ENCODE data around the gene CRNN. TPM values are rescaled to one million over a fixed set of nuclear protein-coding genes. Genes with fewer than 3 reads are reported as not detected.

Gene CRNN
- total and polyA plus RNA-seq, 10 of the 15 experiments (the other 5 are each of a cell fraction or from before 2014, with no cell fraction given), result not detected

- no peak for TF ChIP-seq BMI1 (IDR thresholded peaks at IDR 0.05; ENCODE audit: borderline replicate concordance)
Observed at GRCh38 chr1:152426731-152427130, 12.7 kb upstream of the CRNN start (continued).

- SMC1A ChIA-PET (ENCODE audit: uncharacterized antibody, unreplicated experiment), result no interaction called here
- Histone ChIP-seq H3K27ac (ENCODE audit: control insufficient read depth, insufficient read depth) (no peak overlapping the region), H2AFZ (ENCODE audit: control insufficient read depth, low read depth, low read length) (no peak overlapping the region), H4K20me1 (ENCODE audit: control insufficient read depth, insufficient read depth) (no peaks in the 10 kb centered on the region), H3K9me3 (replicated peaks; ENCODE audit: control insufficient read depth, insufficient read depth, low read length) (no peaks in the 10 kb centered on the region; the same call in 2 of the 3 replicates), H3K27me3 (replicated peaks in 1 of 2; ENCODE audit: control insufficient read depth in 2 of 2, insufficient read depth in 2 of 2, low read length in 1 of 2) (no peaks in the 10 kb centered on the region), H3K4me1 (ENCODE audit: control insufficient read depth, insufficient read depth, low read length) (no peaks in the 10 kb centered on the region), H3K4me3 (no peak overlapping the region), H3K36me3 (ENCODE audit: control insufficient read depth in 2 of 2, insufficient read depth in 2 of 2, low read length in 1 of 2) (no peaks in the 10 kb centered on the region), H3K4me2 (ENCODE audit: control insufficient read depth, insufficient read depth) (no peak overlapping the region), H3K79me2 (ENCODE audit: control insufficient read depth, insufficient read depth, low read length) (no peaks in the 10 kb centered on the region), H3K9ac (ENCODE audit: control insufficient read depth, insufficient read depth, low read length) (no peak overlapping the region)
- no TSS peak for BruUV-seq (replicated peaks)
- 0% methylated on average over 1 of the region's 1 CpG for WGBS (ENCODE audit: insufficient coverage, insufficient replicate concordance, low lambda C conversion rate, missing lambda C conversion rate)
- in situ Hi-C loops (cut with MboI), result no loop called here
- RAD21 ChIA-PET (ENCODE audit: unreplicated experiment), result no interaction called here
- intact Hi-C loops (cut with micrococcal nuclease; ENCODE audit: unreplicated experiment), result no loop called here
- DNase-seq (ENCODE audit: low read depth, low spot score) (no peak), ATAC-seq (no peak), FAIRE-seq (no peak)
- CTCF ChIA-PET, result interaction anchor here (1.2 kb wide), 1 partner anchor 17 kb away, joined by 3 read pairs; no protein-coding TSS in a partner anchor
- POLR2A ChIA-PET, result no interaction called here
- TF ChIP-seq RELB (IDR thresholded peaks at IDR 0.05; ENCODE audit: low read depth), result no peak
- TF ChIP-seq SIN3A (IDR thresholded peaks at IDR 0.05; ENCODE audit: low read depth, low read length), result no peak
- no peak for TF ChIP-seq POLR2AphosphoS2 (IDR thresholded peaks at IDR 0.05; ENCODE audit: low read depth, low read length)
- no peak for TF ChIP-seq ZNF24 (IDR thresholded peaks at IDR 0.05)
- TF ChIP-seq BMI1 (IDR thresholded peaks at IDR 0.05; ENCODE audit: borderline replicate concordance), result no peak
- no peak for TF ChIP-seq SUZ12 (IDR thresholded peaks at IDR 0.05; ENCODE audit: unreplicated experiment)
- TF ChIP-seq EZH2 (IDR thresholded peaks at IDR 0.05; ENCODE audit: borderline replicate concordance, control insufficient read depth, low read depth, low read length), result no peak
- no peak for TF ChIP-seq EED (IDR thresholded peaks at IDR 0.05; ENCODE audit: low read depth)
- TF ChIP-seq PML (IDR thresholded peaks at IDR 0.05; ENCODE audit: low read length), result no peak
- TF ChIP-seq NKRF (conservative IDR thresholded peaks at IDR 0.05), result no peak
- TF ChIP-seq ZBTB4 (CRISPR knock-in tag; IDR thresholded peaks at IDR 0.05), result no peak
- no peak for TF ChIP-seq CEBPZ (IDR thresholded peaks at IDR 0.05; ENCODE audit: low read depth, low read length)
- no peak for TF ChIP-seq ZBED1 (IDR thresholded peaks at IDR 0.05; ENCODE audit: borderline replicate concordance)
Observed at GRCh38 chr1:152419917-152420316, 5.9 kb upstream of the CRNN start.

Measured in GM12878 (cell line).